GM23338 (cell line): ENCODE data around the gene SLC16A13. TPM values are rescaled to one million over a fixed set of nuclear protein-coding genes. Genes with fewer than 3 reads are reported as not detected.

Source experiments
- microRNA counts: library from miRNA; unstranded; fragments of <30 nt; microRNA quantifications from one replicate; lab custom pipeline; 2017
- polyA plus RNA-seq: library from polyadenylated mRNA; unstranded; fragments of >200 nt; fragmentation: Nextera tagmentation; extraction: Ambion mirVana; gene quantifications from 2 replicates; pipeline ENCODE4 v1.2.1, GENCODE V29; 2016
- small RNA-seq: library from RNA; depleted of rRNA; stranded (forward); fragments of <200 nt; gene quantifications from one replicate; pipeline ENCODE3, GENCODE V24; 2014; ENCODE audit warnings: low replicate concordance
- total RNA-seq: library from RNA; depleted of rRNA; stranded (reverse); fragments of >200 nt; shearing (Covaris generic); gene quantifications from 2 replicates; pipeline ENCODE4 v1.2.3, GENCODE V29; 2014; rRNA removed

Gene SLC16A13
- total and polyA plus RNA-seq, 2 experiments from 2014 or later = 2.2 to 4.7 TPM

MicroRNAs within 50 kb of the gene (microRNA counts, 767-probe panel; counts per million panel counts)
- microRNA hsa-miR-195-5p (lab: Ali Mortazavi, UCI) (not detected), microRNA hsa-miR-497-5p (lab: Ali Mortazavi, UCI) (not detected)

Small RNA genes lying within 50 kb of the gene (small RNA-seq; reads per million reads assigned to genes)
- gene AC120057.1 = not detected

Other genes with a start within 250 kb of the SLC16A13 start
- not detected in 2 replicates for gene TEKT1, start 204.3 kb upstream of the SLC16A13 start, total RNA-seq
- not detected in 2 replicates for gene TEKT1, start 204.3 kb upstream of the SLC16A13 start, polyA plus RNA-seq
- gene ALOX12, start 40.0 kb upstream of the SLC16A13 start, total RNA-seq = 0.66 and 1.2 TPM in 2 replicates
- 1.5 and 1.8 TPM in 2 replicates for gene ALOX12, start 40.0 kb upstream of the SLC16A13 start, polyA plus RNA-seq
- 126 and 134 TPM in 2 replicates for gene RNASEK, start 23.4 kb upstream of the SLC16A13 start, total RNA-seq
- gene RNASEK, start 23.4 kb upstream of the SLC16A13 start, polyA plus RNA-seq = 296 and 298 TPM in 2 replicates
- gene BCL6B, start 13.0 kb upstream of the SLC16A13 start, total RNA-seq = 4.2 and 4.5 TPM in 2 replicates
- gene BCL6B, start 13.0 kb upstream of the SLC16A13 start, polyA plus RNA-seq = 2.1 and 3.3 TPM in 2 replicates
- gene SLC16A11, start 8.1 kb downstream of the SLC16A13 start, total RNA-seq = 0.42 TPM in 1 of 2 replicates, not detected in the other
- gene SLC16A11, start 8.1 kb downstream of the SLC16A13 start, polyA plus RNA-seq = 0.68 and 1.4 TPM in 2 replicates
- not detected in 2 replicates for gene CLEC10A, start 44.2 kb downstream of the SLC16A13 start, total RNA-seq
- not detected in 2 replicates for gene CLEC10A, start 44.2 kb downstream of the SLC16A13 start, polyA plus RNA-seq
- gene ASGR2, start 78.8 kb downstream of the SLC16A13 start, total RNA-seq = 0.97 TPM in 1 of 2 replicates, not detected in the other
- gene ASGR2, start 78.8 kb downstream of the SLC16A13 start, polyA plus RNA-seq = not detected in 2 replicates
- gene ASGR1, start 143.4 kb downstream of the SLC16A13 start, total RNA-seq = 5.3 and 9.0 TPM in 2 replicates
- 5.9 and 8.3 TPM in 2 replicates for gene ASGR1, start 143.4 kb downstream of the SLC16A13 start, polyA plus RNA-seq
- gene DLG4, start 183.8 kb downstream of the SLC16A13 start, total RNA-seq = 28.7 and 31.0 TPM in 2 replicates
- gene DLG4, start 183.8 kb downstream of the SLC16A13 start, polyA plus RNA-seq = 7.7 and 11.1 TPM in 2 replicates
- 108 and 152 TPM in 2 replicates for gene ACADVL, start 183.9 kb downstream of the SLC16A13 start, total RNA-seq
- 139 and 156 TPM in 2 replicates for gene ACADVL, start 183.9 kb downstream of the SLC16A13 start, polyA plus RNA-seq
- 53.9 and 80.6 TPM in 2 replicates for gene DVL2, start 198.5 kb downstream of the SLC16A13 start, total RNA-seq
- 17.6 and 19.7 TPM in 2 replicates for gene DVL2, start 198.5 kb downstream of the SLC16A13 start, polyA plus RNA-seq
- gene PHF23, start 203.4 kb downstream of the SLC16A13 start, total RNA-seq = 33.2 and 51.0 TPM in 2 replicates
- 35.4 and 36.6 TPM in 2 replicates for gene PHF23, start 203.4 kb downstream of the SLC16A13 start, polyA plus RNA-seq
- 88.8 and 128 TPM in 2 replicates for gene GABARAP, start 206.4 kb downstream of the SLC16A13 start, total RNA-seq
- gene GABARAP, start 206.4 kb downstream of the SLC16A13 start, polyA plus RNA-seq = 497 and 520 TPM in 2 replicates
- 93.4 and 109 TPM in 2 replicates for gene CTDNEP1, start 215.7 kb downstream of the SLC16A13 start, total RNA-seq
- 48.1 and 55.2 TPM in 2 replicates for gene CTDNEP1, start 215.7 kb downstream of the SLC16A13 start, polyA plus RNA-seq
- 23.2 and 41.4 TPM in 2 replicates for gene ELP5, start 216.2 kb downstream of the SLC16A13 start, total RNA-seq
- gene ELP5, start 216.2 kb downstream of the SLC16A13 start, polyA plus RNA-seq = 38.3 and 40.9 TPM in 2 replicates
- 111 and 117 TPM in 2 replicates for gene CLDN7, start 226.5 kb downstream of the SLC16A13 start, total RNA-seq
- 46.1 and 50.7 TPM in 2 replicates for gene CLDN7, start 226.5 kb downstream of the SLC16A13 start, polyA plus RNA-seq
- gene SLC2A4, start 245.7 kb downstream of the SLC16A13 start, total RNA-seq = 10.2 and 13.6 TPM in 2 replicates
- 6.3 and 6.9 TPM in 2 replicates for gene SLC2A4, start 245.7 kb downstream of the SLC16A13 start, polyA plus RNA-seq